DMS153 treated with DMSO at 0.1 percent for 48 hours (cell line): Measurements from ENCODE around the gene PSMD14.
A peak's percentile ranks its signal among the peaks of the same experiment; 100 is the strongest.
"Not testable (repeated sequence)": the region's sequence is repeated elsewhere in the genome, so short reads cannot be mapped to it uniquely, and the experiment has no call there.

Experiments used
- DNase-seq: peaks from one replicate; lab custom pipeline; 2025; ENCODE audit not compliant: unreplicated experiment; lab: John Stamatoyannopoulos, UW

Gene PSMD14

GRCh38 chr2:161335626-161336025 is 27.4 kb downstream of the PSMD14 start:
- no peak for DNase-seq

- DNase-seq = no peak
Measured at GRCh38 chr2:161337247-161337646, 29.0 kb downstream of the PSMD14 start.

GRCh38 chr2:161339532-161339931 is 31.3 kb downstream of the PSMD14 start:
- not testable (repeated sequence) for DNase-seq

- DNase-seq = not testable (repeated sequence)
Measured at GRCh38 chr2:161340930-161341413, 32.7 kb downstream of the PSMD14 start.

- no peak for DNase-seq
Measured at GRCh38 chr2:161343235-161343634, 35.0 kb downstream of the PSMD14 start.

GRCh38 chr2:161344692-161345091 is 36.5 kb downstream of the PSMD14 start:
- no peak for DNase-seq

- no peak for DNase-seq
Measured at GRCh38 chr2:161351678-161352077, 43.5 kb downstream of the PSMD14 start.

GRCh38 chr2:161352719-161353118 is 44.5 kb downstream of the PSMD14 start:
- no peak for DNase-seq

- no peak for DNase-seq
Measured at GRCh38 chr2:161353543-161353942, 45.3 kb downstream of the PSMD14 start.

- DNase-seq = no peak
Measured at GRCh38 chr2:161354106-161354505, 45.9 kb downstream of the PSMD14 start.

- no peak for DNase-seq
Measured at GRCh38 chr2:161355106-161355505, 46.9 kb downstream of the PSMD14 start.

GRCh38 chr2:161355983-161356382 is 47.8 kb downstream of the PSMD14 start:
- DNase-seq = no peak

GRCh38 chr2:161357097-161357496 is 48.9 kb downstream of the PSMD14 start:
- no peak for DNase-seq

- DNase-seq = no peak
Measured at GRCh38 chr2:161358838-161359237, 50.6 kb downstream of the PSMD14 start.

- not testable (repeated sequence) for DNase-seq
Measured at GRCh38 chr2:161360095-161360654, 52.0 kb downstream of the PSMD14 start.

- no peak for DNase-seq
Measured at GRCh38 chr2:161362568-161363166, 54.4 kb downstream of the PSMD14 start.

GRCh38 chr2:161367675-161368074 is 59.5 kb downstream of the PSMD14 start:
- no peak for DNase-seq

GRCh38 chr2:161369311-161369710 is 61.1 kb downstream of the PSMD14 start:
- DNase-seq = no peak

- peak; percentile 13 for DNase-seq
Measured at GRCh38 chr2:161370981-161371380, 62.8 kb downstream of the PSMD14 start.

GRCh38 chr2:161371869-161372268 is 63.6 kb downstream of the PSMD14 start:
- no peak for DNase-seq

GRCh38 chr2:161373942-161374341 is 65.7 kb downstream of the PSMD14 start:
- no peak for DNase-seq

GRCh38 chr2:161374446-161374845 is 66.2 kb downstream of the PSMD14 start:
- no peak for DNase-seq

GRCh38 chr2:161379740-161380139 is 71.5 kb downstream of the PSMD14 start:
- no peak for DNase-seq
